ENCODE measurements around the gene CATSPERD. TPM values are rescaled to one million over a fixed set of nuclear protein-coding genes. Genes with fewer than 3 reads are reported as not detected.

CATSPERD gene
- total and polyA plus RNA-seq, 9 of the 15 experiments (the other 6 are each of a cell fraction or from before 2014, with no cell fraction given) = not detected

- TF ChIP-seq NFATC3 (IDR thresholded peaks at IDR 0.05) (no peak), ZBTB49 (CRISPR knock-in tag; IDR thresholded peaks at IDR 0.05; ENCODE audit: borderline replicate concordance) (peak; percentile 80; the same call in 1 of the 2 replicates), ZBTB8A (IDR thresholded peaks at IDR 0.05; ENCODE audit: partially characterized antibody) (no peak), CBFB (CRISPR knock-in tag; IDR thresholded peaks at IDR 0.05) (no peak), ZNF3 (CRISPR knock-in tag; IDR thresholded peaks at IDR 0.05) (no peak), ZNF282 (CRISPR knock-in tag; IDR thresholded peaks at IDR 0.05) (no peak), E2F4 (CRISPR knock-in tag; IDR thresholded peaks at IDR 0.05; ENCODE audit: low read depth) (peak; percentile 51; the same call in 1 of the 2 replicates), RFX7 (CRISPR knock-in tag; IDR thresholded peaks at IDR 0.05) (no peak), SMARCA5 (IDR thresholded peaks at IDR 0.05) (peak; percentile 84; the same call in 1 of the 2 replicates), NONO (IDR thresholded peaks at IDR 0.05; ENCODE audit: low read depth in 2 of 2, low read length in 1 of 2) (peak in 1 of 2 experiments; percentile 95; a peak in 2 of 4 replicates), CCNT2 (IDR thresholded peaks at IDR 0.05; ENCODE audit: borderline replicate concordance, extremely low read depth, insufficient read length, low read depth, low read length) (peak; percentile 100), ATF6 (CRISPR knock-in tag; IDR thresholded peaks at IDR 0.05) (no peak), EP300 (IDR thresholded peaks at IDR 0.05; ENCODE audit: low read length) (peak; percentile 92), CXXC5 (CRISPR knock-in tag; IDR thresholded peaks at IDR 0.05) (peak; percentile 97), ZKSCAN8 (CRISPR knock-in tag; IDR thresholded peaks at IDR 0.05) (no peak; the same call in 1 of the 2 replicates), CBX8 (IDR thresholded peaks at IDR 0.05; ENCODE audit: borderline replicate concordance, extremely low read depth, low read depth, low read length, poor library complexity, severe bottlenecking) (no peak), SFPQ (IDR thresholded peaks at IDR 0.05; ENCODE audit: low read depth, low read length) (no peak), SNIP1 (IDR thresholded peaks at IDR 0.05; ENCODE audit: low read depth) (no peak)
Observed at GRCh38 chr19:5799247-5800241, 79.1 kb downstream of the CATSPERD start (continued).

Measured in K562 (cell line).